ENCODE measurements around the gene CGNL1.

DNA sequence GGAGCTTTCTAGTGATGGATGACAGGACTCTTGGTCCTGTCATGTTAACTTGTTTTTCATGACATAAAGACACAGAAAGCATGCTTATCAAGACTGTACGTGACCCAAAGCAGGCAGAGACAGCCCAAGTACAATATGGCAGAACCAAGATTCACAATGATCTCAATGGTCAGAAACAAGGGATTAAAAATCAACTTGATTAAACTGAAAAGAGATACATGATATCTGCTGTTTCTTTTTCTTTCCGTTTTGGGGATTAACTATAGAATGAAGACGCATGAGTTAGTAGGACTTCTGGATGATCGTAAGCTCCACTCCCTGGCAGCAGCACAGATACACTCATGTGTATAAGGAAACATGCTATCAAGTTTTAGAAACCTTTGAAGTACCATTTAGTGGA, 117.0 kb downstream of the CGNL1 start:
- no peak for TF ChIP-seq CTCF (IDR thresholded peaks at IDR 0.05)
- TF ChIP-seq POLR2A (IDR thresholded peaks at IDR 0.05), result no peak
